GM19438 (cell line): ENCODE results near the gene GEMIN7.

Experiments used
- ATAC-seq: cut with Tn5 transposase; IDR thresholded peaks from one replicate; pipeline ENCODE4 v1.9.1; 2021; ENCODE audit warnings: low read depth; ENCODE audit not compliant: unreplicated experiment

The GEMIN7 gene

GRCh38 chr19:45124021-45124420 is 45.0 kb downstream of the GEMIN7 start:
- no peak for ATAC-seq

DNA sequence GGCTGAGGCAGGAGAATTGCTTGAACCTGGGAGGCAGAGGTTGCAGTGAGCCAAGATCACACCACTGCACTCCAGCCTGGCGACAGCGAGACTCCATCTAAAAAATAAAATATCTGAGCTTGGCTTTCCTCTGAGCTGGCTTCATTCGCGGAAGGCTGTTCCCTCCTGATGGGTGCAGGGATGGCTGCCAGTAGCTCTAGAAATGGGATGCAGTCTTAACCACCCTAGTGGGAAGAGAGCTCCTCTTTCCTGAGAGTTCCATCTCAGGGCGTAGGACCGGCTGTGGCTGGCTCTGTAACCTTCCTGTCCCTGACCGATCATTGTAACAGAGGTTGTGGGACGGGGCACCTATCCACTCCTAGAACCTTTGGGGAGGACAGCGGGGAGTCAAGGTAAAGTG is 46.3 kb downstream of the GEMIN7 start:
- ATAC-seq = no peak

GRCh38 chr19:45125975-45126493 is 47.0 kb downstream of the GEMIN7 start:
- ATAC-seq = no peak

DNA sequence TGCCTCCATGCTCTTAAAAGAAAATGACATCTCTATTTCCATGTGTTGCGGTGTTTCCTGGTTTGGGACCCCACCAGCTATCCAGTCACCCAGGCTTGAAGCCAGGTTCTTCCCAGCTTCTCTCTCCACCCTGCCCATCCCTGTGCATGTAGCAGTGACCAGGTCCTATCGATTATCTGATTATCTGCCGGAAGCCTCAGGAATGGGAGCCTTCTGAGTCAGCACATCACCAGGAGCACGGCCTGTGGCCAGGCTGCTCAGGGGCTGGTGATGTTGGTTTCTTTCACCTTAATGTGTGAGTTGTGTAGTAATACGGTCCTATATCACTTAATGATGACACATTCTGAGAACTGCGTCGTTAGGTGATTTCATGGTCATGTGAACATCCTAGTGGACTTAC is 47.6 kb downstream of the GEMIN7 start:
- no peak for ATAC-seq

DNA sequence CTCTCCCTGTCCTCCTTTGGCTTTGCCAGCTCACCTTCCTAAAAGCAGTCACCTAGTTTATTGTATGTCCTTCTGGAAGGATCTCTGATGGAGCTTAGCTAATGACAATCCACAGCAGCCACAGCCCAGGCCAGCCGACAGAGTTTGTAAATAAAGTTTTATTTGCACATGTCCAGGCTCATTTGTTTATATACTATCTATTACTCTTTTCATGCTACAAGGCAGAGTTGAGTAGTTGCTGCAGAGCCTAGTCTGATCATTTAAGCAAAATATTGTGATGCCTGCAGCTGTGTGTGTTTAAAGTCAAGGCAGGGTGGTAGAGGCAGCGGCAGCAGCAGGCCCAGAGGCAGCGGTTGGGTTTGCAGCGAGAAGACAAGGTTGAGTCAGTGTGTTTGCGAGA is 49.1 kb downstream of the GEMIN7 start:
- ATAC-seq = no peak

GRCh38 chr19:45128806-45129205 is 49.7 kb downstream of the GEMIN7 start:
- no peak for ATAC-seq

- no peak for ATAC-seq
These were observed 51.2 kb downstream of the GEMIN7 start for GRCh38 chr19:45130236-45130635.

- no peak for ATAC-seq
These were observed 52.0 kb downstream of the GEMIN7 start for GRCh38 chr19:45130888-45131615.

DNA sequence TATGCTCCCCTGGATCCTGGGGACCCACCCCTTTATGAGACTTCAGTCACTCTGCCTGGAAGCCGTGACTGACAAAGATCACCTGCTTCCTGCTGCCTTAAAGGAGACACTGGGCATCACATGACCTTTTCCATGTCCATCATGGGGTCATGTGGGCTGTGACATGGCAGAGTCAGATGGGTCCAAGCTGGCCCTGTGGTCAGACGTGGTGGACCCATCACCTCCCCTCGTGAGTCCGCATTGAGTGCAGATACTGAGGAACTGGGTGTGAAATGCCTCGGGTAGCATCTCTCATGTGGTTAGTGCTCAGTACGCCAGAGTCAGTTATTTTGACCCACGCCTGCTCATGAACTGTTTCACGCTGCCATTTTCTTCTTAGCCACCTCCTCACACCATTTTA is 54.6 kb downstream of the GEMIN7 start:
- ATAC-seq = no peak

- ATAC-seq = no peak
These were observed 56.3 kb downstream of the GEMIN7 start for GRCh38 chr19:45135176-45135885.

DNA sequence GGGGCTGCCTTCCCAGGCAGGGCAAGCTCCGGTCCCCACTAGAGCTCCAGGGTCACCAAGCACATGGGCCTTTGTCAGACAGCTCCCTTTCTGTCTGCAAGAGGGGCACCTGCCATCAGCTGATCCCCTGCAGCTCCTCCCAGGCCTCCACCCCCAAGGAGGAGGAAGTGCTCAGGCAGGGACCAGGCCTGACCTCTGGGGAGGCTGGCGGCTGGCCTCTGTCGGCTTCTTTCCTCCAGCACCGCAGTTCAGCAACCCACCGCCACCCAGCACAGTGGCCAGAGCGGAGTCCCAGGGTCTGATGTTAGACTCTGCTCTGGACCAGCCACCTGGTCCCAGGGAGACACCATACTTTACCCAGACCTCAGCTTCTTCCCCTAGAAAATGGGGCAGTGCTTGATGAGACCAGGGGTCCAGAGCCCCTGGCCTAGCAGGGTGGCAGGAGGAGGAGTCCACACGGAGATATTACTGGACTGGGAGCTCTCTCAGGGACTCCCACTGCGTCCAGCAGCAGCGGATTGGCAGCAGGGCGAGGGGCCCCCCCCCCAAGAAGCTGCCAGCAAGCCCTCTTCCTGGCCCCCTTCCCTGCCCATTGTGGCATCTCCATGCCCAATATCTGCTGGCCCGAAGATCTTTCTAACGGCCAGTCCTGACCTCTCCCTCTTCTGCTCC is 57.6 kb downstream of the GEMIN7 start:
- ATAC-seq = peak; percentile 15

GRCh38 chr19:45137179-45137761 is 58.2 kb downstream of the GEMIN7 start:
- ATAC-seq = peak; percentile 79

DNA sequence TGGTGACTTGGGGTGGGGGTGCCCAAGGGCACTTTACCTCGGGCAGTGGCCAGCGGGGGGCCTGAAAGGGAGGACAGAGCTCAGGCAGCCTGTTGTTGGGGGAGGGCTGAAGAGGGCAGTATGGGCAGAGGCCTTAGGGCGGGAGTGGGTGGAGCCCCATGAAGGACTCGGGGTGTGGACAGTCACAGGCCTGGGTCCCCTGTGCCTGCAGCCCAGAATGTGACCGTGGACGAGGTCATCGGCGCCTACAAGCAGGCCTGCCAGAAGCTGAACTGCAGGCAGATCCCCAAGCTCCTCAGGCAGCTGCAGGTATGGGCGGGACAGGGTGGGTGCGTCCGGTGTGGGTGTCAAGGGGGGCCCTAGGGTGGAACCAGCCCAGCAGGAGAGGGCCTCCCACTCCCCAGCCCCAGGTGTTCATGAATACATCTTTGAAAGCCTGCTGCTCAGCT is 59.3 kb downstream of the GEMIN7 start:
- no peak for ATAC-seq

DNA sequence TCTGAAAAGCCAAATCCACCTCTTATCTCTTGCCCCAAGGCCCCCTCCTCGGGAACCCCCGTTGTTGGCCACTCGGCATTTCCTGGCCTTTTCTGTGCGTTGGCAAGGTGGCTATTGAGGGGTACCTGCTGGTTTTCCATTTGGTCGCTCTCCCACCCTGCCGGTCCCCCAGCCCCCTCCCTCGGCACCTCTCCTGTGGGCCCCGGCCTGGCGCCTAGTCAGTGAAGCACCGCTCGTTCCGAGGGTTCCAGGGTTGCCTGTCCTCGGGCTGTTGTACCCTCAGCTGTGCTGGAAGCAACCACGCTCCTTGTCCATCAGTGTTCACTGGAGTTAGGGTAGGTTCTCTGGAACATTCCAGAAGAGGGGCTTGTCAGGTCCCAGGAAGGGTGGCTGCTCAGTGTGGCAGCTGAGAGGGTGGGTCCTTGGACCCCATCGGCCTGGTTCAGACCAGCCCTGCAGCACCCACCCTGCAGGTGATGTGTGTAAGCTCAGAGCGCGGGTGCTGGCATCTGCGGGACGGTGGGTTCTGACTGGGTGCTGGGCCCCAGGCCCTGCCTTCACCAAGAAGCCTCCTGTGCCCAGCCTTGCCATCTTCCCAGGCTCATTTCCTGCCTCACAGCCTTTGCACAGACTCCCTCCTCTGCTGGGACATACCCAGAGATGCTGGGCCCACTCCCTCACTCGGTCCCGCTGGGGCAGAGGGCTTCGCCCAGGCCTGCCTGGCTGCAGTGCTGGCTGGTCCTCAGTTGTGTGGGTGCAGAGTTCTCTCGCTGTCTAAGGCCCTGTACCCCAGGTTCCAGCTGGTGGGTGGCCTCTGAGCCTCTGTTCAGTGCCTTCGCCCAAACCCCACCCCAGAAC is 60.5 kb downstream of the GEMIN7 start:
- no peak for ATAC-seq

DNA sequence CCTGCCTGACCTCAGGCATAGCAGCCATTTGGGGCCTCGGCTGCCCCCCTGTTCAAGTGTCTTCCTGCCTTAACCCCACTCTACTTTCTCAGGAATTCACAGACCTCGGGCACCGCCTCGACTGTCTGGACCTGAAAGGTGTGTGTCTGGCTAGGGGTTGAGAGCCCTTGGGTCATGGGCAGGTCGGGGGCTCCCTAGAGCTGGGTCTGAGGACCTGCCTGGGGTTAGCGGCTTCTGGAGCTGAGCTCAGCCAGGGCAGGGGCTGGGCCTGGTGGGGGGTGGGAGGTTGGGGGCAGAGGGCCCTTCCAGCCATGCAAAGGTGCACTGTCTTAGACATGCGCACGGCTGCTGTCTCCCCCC is 61.1 kb downstream of the GEMIN7 start:
- no peak for ATAC-seq

DNA sequence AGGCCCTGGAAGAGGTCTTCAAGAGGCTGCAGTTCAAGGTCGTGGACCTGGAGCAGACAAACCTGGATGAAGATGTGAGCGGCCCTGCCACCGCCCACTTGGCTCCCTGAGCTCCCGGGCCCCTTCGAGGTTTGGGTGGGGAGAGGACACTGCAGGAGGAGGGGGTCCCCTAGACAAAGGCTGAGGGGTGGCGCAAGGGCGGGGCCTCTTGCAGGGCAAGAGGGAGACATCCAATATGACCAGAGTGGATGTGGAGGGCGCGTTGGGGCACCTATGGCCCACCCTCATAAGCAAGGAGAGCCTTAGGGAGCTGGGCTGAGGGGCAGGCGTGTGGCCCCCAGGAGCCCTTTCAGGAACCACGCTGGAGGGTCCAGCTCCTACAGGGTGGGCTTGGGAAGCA is 61.5 kb downstream of the GEMIN7 start:
- no peak for ATAC-seq
